RWPE1 (cell line): Measurements from ENCODE around the gene HKDC1.
"Not testable (repeated sequence)": the region's sequence is repeated elsewhere in the genome, so short reads cannot be mapped to it uniquely, and the experiment has no call there.

Experiments used
- CTCF ChIA-PET: fragments of 350-600 bp; sonication (Branson Sonifier 250); formaldehyde crosslinking; extraction: SDS; loops from one replicate; lab custom pipeline; 2021; lab: Yijun Ruan, JAX
- POLR2A ChIA-PET: fragments of 400-600 bp; formaldehyde crosslinking; extraction: SDS; loops from one replicate; lab custom pipeline; 2020; ENCODE audit warnings: antibody characterized with exemption; ENCODE audit not compliant: low non-redundant PET; lab: Yijun Ruan, JAX
- DNase-seq: peaks from one replicate; pipeline ENCODE4 v3.0.0; 2012; ENCODE audit warnings: low spot score
- H3K27ac ChIP-seq: fragments of 450-650 bp; 2 replicates; pipeline ENCODE4 v1.5.1; 2017
- CTCF ChIP-seq: fragments of 450-650 bp; conservative IDR thresholded peaks from 2 replicates; pipeline ENCODE4 v1.5.1; 2017; ENCODE audit warnings: low read depth, mild to moderate bottlenecking

HKDC1 gene

GRCh38 chr10:69276503-69276902 lies 56.4 kb downstream of the HKDC1 start:
- no peak for TF ChIP-seq CTCF
- no peak for DNase-seq
- ChIA-PET POLR2A (no interaction called here), CTCF (no interaction called here)
- H3K27ac ChIP-seq = no peak overlapping the region

GRCh38 chr10:69278446-69278963 lies 58.4 kb downstream of the HKDC1 start, which contains the start of gene HK1:
Gene HK1 (plus strand): TSS chr10:69278496.
- POLR2A ChIA-PET = no interaction called here
- TF ChIP-seq CTCF = no peak
- CTCF ChIA-PET = interaction anchor here (0.9 kb wide), 1 partner anchor 36 kb away, joined by 3 read pairs; no protein-coding TSS in a partner anchor
- H3K27ac ChIP-seq = no peak within 1 kb of the TSS
- no peak for DNase-seq

GRCh38 chr10:69279110-69279509 lies 59.0 kb downstream of the HKDC1 start:
- TF ChIP-seq CTCF = no peak
- CTCF ChIA-PET = no interaction called here
- DNase-seq = no peak

GRCh38 chr10:69281507-69282413 lies 61.6 kb downstream of the HKDC1 start:
- no peak for DNase-seq
- POLR2A ChIA-PET = no interaction called here
- CTCF ChIA-PET = interaction anchor here (0.6 kb wide), 1 partner anchor 46 kb away, joined by 3 read pairs; no protein-coding TSS in a partner anchor
- no peak overlapping the region for H3K27ac ChIP-seq
- no peak for TF ChIP-seq CTCF

More at GRCh38 chr10:69279110-69279509, 59.0 kb downstream of the HKDC1 start:
- POLR2A ChIA-PET = no interaction called here
- H3K27ac ChIP-seq = no peak overlapping the region

GRCh38 chr10:69284402-69284801 lies 64.3 kb downstream of the HKDC1 start:
- CTCF ChIA-PET, DNase-seq, POLR2A ChIA-PET, H3K27ac ChIP-seq: not testable (repeated sequence)

GRCh38 chr10:69285699-69286098 lies 65.6 kb downstream of the HKDC1 start:
- no peak for DNase-seq
- TF ChIP-seq CTCF = no peak
- no peak overlapping the region for H3K27ac ChIP-seq
- CTCF ChIA-PET = interaction anchor here (1.0 to 1.2 kb wide), 2 partner anchors 14 to 16 kb away, joined by 3 read pairs; no protein-coding TSS in a partner anchor
- POLR2A ChIA-PET = no interaction called here

- no peak for TF ChIP-seq CTCF
- H3K27ac ChIP-seq = no peak overlapping the region
- POLR2A ChIA-PET = no interaction called here
- no peak for DNase-seq
- CTCF ChIA-PET = no interaction called here
Observed at GRCh38 chr10:69287181-69287580, 67.0 kb downstream of the HKDC1 start.
